GM19099 (cell line): ENCODE measurements around the gene SYNPO.

Source experiments
- POLR2A ChIP-seq: IDR thresholded peaks from 3 replicates; pipeline ENCODE4 v1.6.1; 2011; ENCODE audit warnings: low read depth; ENCODE audit not compliant: insufficient read length; ENCODE audit errors: extremely low read depth

The SYNPO gene

DNA sequence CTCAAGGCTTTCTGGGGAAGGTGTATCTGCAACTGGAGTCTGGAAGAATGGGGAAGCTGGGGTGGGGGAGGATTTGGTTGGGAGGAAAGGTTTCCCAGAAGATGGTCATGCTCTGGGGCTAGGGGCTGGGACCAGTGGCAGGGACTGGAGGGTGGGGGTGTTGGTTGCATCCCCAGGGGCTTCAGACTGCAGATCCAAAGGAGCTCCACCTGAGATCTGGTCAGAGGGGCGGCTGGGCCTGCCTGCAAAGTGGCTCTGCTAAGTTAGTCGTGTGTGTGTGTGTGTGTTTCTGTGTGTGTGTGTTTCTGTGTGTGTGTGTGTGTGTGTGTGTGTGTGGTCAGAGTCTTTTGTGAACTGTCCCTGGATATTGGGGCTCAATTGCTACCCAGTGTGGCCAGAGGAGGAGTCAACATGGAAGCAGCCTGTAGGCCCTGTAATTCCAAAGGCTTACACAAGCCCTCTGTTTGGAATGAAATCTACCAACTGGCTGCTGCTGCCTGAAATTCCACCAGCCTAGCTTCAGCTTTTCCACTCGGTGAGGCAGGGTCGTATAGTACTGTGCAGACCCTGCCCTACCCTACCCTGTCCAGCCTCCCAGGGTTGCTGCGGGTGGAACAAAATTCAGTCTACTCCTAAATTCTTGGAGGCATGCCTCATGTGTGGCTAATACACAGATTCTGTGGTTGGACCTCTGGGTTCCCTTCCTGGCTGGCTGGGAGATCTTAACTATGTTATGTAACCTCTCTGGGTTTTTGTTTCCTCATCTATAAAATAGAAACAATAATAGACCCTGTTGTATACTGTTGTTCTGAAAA is 12.5 kb upstream of the SYNPO start:
- TF ChIP-seq POLR2A = no peak

DNA sequence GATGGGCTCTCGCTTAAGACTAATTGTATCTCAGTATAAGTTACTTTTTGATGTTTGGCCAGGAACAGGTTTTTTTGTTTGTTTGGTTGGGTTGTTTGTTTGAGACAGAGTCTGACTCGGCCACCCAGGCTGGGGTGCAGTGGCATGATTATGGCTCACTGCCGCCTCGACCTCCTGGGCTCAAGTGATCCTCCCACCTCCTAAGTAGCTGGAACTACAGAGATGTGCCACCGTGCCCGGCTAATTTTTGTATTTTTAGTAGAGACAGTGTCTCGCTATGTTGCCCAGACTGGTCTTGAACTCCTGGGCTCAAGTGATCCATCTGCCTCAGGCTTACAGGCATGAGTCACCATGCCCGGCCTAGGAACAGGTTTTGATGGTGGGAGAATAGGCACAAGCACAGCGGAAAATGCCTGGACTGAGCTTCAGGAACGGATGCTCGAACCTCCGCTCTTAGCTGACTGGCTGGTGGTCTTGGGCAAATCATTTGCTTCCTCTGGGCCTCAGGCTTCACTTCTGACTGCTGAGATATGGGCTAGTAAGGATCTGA is 11.4 kb upstream of the SYNPO start:
- no peak for TF ChIP-seq POLR2A

DNA sequence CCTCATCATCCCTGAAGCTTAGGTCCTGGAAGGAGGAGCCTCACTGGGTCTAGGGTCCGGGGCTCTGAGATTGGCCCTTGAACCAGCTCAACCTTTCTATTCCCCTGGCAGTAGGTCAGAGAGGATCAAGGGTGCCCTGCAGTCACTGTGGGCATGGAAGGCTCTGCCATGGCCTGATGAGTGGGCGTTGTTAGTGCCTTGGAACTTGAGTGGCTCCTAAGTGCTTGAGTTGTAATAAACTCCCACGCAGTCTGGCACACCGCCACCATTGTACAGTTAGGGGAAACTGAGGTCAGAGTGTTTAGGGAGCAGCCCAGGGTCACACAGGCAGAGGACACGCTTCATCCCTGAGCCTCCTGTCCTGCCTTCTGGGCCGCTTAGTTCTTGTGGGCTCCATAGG is 10.4 kb upstream of the SYNPO start:
- TF ChIP-seq POLR2A = no peak

DNA sequence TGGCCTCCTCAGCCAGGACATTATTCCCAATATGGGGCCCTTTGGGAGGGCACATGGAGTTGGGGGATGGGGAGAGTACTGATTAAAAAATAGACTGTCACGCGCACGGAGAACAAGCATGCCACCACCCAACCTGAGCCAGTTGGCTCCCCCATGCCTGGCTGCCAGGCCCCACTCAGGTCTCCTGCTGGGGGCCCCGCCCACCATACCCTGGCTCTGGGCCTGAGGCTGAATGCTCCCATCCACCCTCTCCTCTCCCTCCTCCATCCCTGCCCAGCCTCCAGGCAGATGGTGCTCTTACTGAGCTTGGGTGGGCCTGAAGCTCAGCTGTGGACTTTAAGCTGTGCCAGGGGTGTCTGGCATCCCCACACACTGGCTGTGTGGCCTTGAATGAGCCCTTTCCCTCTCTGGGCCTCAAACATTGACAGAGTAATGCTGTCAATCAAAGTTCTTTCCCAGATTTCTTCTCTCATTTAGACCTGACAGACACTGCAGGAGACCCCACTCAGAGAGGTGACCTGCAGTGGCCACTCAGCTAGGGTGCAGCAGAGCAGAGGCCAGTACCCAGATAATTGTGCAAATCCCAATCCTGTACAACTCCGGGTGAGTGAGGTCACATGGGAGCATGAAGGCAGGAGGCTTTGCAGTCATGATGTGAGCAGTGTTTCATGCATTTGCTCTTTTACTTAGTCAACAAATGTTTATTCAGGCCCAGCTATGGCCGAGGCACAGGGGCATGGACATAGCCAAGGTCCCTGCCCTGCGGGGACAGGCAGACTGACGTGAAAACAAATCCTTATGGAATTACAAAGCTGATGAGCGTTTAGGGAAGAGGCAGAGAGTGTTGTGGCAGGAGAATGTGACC is 9.8 kb upstream of the SYNPO start:
- TF ChIP-seq POLR2A = no peak

DNA sequence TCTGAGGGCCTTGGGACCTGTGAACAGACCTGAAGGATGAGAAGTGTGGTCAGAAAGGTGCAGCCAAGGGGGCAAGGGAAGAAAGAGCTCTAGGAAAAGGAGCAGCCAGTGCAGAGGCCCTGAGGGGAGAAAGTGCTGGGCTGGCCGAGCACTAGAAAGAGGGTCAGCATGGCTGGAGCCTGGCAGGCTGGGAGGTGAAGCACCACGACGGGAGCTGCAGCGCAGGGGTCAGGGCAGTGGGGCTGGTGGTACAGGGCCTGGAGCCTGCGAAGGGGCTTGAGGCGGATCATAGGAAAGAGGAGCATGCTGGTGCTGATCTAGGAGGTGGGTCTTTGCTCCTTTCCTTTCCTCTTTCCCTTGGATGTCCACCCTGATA is 9.1 kb upstream of the SYNPO start:
- TF ChIP-seq POLR2A = no peak

DNA sequence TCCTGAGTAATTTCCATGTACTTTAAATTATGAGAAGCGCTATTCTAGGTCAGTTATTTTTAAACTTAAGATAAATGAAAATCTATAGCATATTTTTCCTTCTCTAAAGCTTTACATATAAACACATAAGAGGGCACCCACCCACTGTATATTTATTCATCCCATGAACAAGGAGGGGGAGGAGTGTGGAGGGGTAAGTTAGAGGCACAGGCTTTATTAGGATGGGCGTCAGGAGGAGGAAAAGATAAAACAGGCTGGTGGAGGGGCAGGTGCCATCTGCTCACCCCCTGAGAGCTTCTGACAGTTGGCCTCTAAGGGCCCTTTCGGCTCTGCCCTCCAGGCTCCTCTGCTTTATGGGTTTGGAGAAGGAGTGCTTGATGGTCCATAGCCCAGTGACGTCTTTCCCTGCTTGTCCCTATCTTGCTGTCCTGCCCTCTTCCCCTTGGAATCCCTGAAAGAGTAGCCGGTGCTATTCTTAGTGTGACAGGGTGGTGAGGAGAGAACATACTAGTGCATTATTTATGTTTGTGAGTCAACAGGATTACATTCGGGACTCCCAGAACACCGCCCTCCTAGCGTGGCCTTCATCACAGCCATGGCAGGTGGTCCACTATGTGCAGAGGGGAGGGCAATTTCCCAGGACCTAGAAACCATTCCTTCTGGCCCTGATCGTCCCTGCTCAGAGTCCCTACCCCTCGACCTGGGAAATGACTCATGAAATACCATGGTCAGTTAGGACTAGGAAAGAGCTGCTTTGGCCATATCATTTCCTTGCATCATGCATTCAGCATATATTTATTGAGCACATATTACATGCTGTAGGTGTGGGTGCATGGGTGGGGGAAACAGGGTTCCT is 7.9 kb upstream of the SYNPO start:
- TF ChIP-seq POLR2A = no peak

DNA sequence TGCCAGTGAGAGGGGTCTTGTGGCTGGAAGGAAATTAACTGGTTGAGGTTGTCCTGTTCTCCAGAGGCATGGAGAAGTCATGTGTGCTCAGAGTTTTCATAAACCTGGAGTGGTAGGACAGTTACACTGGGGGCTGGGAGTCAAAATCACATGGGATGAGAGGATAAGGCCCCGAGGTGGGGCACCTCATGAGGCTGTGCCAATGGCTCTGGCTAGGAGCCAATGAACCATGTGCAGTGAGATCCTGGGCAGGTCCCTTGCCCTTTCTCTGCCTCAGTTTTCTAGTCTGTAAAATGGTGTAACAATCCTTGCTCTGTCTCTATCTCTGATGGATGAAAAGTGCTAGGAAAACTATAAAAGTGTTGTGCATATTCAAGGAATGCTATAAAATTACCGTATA is 7.0 kb upstream of the SYNPO start:
- TF ChIP-seq POLR2A = no peak

DNA sequence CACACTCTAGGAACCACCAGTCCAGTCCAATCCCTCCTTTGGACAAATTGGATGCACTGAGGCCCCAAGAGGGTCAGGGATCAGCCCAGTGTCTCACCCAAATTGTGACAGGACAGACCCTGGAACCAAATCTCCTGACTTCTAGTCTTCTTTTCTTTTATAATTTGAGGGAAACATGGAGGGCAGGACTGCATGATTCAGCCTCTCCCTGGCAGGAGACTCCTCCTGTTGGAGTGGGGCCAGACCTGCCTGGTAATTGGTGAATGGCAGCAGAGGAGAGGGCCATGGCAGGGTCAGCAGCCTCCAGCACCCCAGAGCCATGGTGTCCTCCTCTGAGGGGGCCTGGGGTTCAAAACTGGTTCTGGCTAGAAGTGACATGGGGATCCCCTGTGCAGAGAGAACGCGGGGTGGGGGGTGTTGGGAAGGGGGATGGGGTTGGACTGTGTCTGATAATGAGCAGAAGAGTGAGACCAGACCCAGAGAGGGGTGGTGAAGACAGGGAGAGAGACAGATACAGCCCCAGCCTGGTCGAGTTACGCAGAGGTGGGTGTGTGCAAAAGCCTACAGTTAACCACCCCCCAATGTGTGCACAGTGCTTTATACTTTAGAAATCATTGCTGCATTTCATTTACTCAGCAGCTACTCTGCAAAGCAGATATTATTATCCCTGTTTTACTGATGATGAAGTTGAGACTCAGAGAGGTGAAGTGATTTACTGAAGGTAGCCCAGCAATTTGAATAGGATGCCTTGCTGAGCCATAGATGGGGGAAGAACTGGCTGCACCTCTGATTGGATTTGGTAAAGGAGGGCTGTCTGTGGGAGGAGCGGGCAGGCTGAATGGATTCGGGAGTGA is 3.8 kb upstream of the SYNPO start:
- no peak for TF ChIP-seq POLR2A

DNA sequence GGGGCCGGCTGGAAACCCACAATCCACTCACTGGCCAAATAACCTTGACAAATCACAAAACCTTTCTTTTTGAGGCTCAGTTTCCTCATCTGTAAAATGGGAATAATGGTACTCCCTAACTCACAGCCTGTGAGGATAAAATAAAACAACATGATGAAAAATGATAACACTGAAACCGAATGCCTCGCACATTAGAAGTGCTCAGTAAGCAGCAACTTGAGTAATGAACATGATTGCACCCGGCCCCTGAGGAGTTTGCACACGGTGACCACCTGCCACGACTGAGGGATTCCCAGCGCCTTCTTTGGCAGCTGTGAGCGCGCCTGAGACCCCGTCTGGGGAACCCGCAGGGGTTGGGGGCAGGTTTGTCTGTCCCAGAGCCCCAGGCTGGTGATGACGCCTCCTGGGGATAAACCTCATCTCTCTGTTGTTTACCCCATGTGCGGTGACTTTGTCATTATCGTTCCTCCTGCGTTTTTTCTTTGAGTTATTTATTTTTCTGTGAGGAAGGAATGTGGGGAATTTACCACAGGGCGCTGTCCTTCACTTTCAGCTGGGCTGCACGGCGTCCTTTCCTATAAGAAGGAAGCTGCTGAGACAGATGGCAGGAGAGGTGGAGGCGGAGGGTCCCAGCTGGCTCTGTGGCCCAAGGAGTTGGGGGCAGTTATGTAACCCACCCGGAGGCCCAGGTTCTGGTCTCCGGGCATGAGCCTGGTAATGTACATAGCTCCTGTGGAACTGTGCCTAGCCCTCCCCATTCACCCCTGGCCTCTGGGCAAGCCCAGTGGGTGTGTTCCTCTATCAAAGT is 3.0 kb upstream of the SYNPO start:
- no peak for TF ChIP-seq POLR2A

DNA sequence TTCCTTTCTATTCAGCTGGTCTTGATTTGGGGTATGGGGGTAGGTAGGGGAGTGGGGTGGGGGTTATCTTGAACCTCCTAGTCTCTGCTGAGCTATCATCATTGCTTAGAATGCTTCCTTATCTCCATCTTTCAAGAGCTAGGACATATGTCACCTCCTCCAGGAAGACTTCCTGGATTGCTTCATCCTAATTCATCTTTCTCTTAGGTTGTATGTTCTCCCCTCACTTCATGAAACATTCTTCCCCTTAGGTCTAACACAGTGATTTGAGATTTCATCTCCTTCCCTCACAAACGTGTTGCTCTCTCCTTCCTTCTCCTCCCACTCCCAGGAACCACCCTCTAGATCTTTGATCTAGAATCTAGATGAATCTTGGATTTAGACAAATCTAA is 2.4 kb upstream of the SYNPO start:
- TF ChIP-seq POLR2A = no peak

DNA sequence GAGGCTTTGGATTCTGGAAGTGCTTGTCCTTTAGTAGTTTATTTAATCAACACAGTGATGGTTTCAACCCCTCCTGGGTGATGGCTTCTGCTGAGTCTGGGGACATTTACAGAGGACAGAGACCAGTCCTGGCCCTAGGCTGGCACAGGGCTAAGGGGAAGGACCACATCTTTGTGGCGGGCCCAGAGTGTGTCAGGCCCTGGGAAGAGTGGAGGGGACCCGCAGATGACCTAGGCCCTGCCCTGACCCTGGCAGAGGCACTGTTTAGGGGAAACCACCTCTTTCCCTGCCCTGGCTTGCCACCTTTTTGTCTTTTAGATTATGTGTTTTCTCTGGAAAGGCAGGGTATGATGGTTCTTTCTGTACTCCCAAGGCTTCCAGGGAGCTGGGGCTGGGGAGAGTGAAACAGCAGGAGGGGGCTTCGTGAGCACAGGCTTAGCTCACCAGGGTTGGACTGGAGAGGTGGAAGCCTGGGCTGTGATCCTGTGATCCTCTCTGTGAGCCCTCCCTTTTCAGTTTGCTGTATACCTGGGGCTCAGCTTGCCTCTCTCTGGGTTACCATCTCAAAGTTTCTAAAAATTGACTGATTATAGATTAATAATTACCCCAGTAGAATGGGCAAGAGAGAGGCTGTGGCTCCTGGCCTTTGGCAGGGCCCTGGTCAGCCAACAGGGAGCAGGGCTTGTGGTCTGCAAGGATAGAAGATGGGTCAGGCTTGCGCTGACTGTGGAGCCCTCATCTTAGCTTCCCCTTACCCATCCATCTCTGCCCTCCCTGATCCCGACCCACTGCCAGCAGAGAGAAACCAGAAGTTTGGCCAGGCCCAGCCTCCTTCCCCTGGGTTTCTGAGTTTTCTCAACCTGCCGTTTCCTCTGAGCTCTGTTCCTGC is 1.7 kb upstream of the SYNPO start:
- no peak for TF ChIP-seq POLR2A

DNA sequence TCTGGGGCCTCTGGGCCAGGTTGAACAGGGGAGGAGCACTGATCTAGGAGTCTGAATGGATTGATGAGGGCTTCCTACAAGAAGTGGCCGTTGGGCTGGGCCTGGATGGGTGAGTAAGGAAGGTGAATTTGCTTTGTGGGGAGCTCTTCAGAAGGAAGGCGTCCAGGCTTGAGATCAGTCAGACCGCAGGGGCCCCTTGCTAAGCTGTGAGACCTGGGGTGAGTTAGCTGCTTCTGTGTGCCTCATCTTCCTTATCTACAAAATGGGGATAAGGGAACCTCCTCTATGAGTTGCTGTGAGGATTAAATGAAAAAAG is 1.1 kb upstream of the SYNPO start:
- no peak for TF ChIP-seq POLR2A

DNA sequence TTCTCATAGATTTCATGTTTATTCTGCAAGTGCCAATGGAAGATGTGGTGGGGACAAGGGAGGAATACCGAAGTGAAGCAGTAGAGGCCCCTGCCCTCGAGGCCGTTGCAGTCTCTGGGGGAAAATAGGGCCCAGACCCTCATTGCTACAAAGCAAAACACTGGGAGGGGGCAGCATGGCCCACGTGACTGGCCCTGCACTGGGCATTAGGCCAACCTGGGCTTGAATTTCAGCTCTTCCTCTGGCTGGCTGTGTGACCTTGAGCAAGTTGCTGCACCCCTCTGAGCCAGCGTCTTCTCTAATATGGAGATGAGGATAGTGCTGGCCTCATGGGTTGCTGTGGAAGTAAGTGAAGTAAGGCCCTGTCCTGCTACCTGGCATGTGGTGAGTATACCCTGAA is 709 bp upstream of the SYNPO start:
- no peak for TF ChIP-seq POLR2A

DNA sequence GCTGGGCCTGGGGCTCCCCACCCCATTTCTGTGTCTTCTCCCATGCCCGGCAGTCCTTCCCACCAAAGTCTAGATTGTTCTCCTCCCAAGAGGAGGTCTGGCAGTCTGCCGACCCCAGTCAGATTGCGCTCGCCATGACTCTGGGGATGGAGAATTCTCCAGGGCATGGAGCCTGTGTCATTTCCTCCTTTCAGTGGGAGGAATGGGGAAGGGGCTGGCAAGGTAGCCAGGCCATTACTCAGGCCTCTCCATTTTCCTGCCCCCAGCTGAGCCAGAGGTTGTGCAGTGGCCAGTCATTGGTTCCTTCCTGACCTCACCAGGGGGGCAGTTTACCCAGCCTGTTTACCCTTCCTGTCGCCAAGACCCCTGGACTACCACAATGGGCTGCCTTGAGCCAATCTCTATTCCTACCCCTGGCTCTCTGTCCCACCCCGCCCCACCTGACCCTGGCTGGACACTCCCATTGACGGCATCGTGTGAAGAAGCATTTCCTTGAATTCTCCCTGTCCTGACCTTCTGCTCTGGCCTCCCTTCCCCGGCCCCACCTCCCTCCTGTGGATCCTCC is 628 bp downstream of the SYNPO start:
- no peak for TF ChIP-seq POLR2A
